T-helper 1 cell treated with Interleukin-12 subunit alpha and Interleukin-12 subunit beta and Interleukin-4 antibody, amounts not matched to agents 30 μg/mL and 1 μg/mL, for 36 hours (primary cell): ENCODE data around the gene NF1.
"Not testable (repeated sequence)": the region's sequence is repeated elsewhere in the genome, so short reads cannot be mapped to it uniquely, and the experiment has no call there.

Experiments
- H3K27ac Mint-ChIP-seq: one replicate; pipeline ENCODE4 v1.8.0; 2021; ENCODE audit warnings: mild to moderate bottlenecking, mixed read lengths
- H3K27me3 Mint-ChIP-seq: one replicate; pipeline ENCODE4 v1.8.0; 2021; ENCODE audit warnings: low read depth, mixed read lengths
- H3K36me3 Mint-ChIP-seq: one replicate; pipeline ENCODE4 v1.8.0; 2021; ENCODE audit warnings: low read depth, mixed read lengths
- H3K4me1 Mint-ChIP-seq: one replicate; pipeline ENCODE4 v1.8.0; 2021; ENCODE audit warnings: low read depth, mixed read lengths
- H3K4me3 Mint-ChIP-seq: one replicate; pipeline ENCODE4 v1.8.0; 2021; ENCODE audit warnings: mild to moderate bottlenecking, moderate library complexity, mixed read lengths
- H3K9me3 Mint-ChIP-seq: one replicate; pipeline ENCODE4 v1.8.0; 2021; ENCODE audit warnings: mixed read lengths

NF1 gene

DNA sequence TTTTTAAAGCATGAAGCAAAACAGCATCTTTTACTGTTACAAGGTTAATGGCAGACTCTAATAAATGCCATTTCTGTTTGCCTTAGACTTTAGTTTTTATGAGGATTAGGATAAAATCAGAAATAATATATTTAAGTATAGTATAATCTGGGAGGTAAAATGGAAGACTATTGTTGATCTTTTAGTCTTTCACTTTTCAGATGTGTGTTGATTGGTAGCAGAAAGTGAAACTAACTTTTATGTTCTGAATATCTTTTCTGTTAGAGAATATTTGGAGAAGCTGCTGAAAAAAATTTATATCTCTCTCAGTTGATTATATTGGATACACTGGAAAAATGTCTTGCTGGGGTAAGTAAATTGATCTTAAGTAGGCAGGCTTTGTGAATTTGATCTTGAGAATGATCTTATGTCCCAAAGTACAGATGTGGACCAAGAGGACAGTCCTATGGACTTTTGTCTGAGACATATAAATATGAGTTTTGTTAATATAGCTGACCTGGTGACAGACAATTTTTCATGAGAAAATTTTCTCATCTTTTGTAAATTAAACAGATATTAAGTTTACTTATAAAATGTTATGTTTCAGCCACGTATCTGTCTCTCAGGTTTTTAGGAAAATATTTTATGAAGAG lies 64.1 kb downstream of the NF1 start:
- H3K27ac Mint-ChIP-seq: peak overlapping the region; percentile 84
- H3K27me3 Mint-ChIP-seq: no peaks in the 10 kb centered on the region
- H3K4me3 Mint-ChIP-seq: peak overlapping the region; percentile 80
- H3K36me3 Mint-ChIP-seq: peaks cover 5% of the 10 kb centered on the region
- peaks cover 12% of the 10 kb centered on the region for H3K4me1 Mint-ChIP-seq
- no peaks in the 10 kb centered on the region for H3K9me3 Mint-ChIP-seq

- H3K36me3 Mint-ChIP-seq: peaks cover 5% of the 10 kb centered on the region
- peaks cover 10% of the 10 kb centered on the region for H3K4me1 Mint-ChIP-seq
- no peaks in the 10 kb centered on the region for H3K9me3 Mint-ChIP-seq
- no peaks in the 10 kb centered on the region for H3K27me3 Mint-ChIP-seq
- H3K4me3 Mint-ChIP-seq: no peak overlapping the region
- H3K27ac Mint-ChIP-seq: no peak overlapping the region
Measured at GRCh38 chr17:31163091-31163781, 68.5 kb downstream of the NF1 start.

- Mint-ChIP-seq H3K27ac (no peak overlapping the region), H3K36me3 (peaks cover 8% of the 10 kb centered on the region), H3K4me3 (no peak overlapping the region), H3K4me1 (no peaks in the 10 kb centered on the region), H3K9me3 (no peaks in the 10 kb centered on the region), H3K27me3 (no peaks in the 10 kb centered on the region)
Measured at GRCh38 chr17:31167111-31167510, 72.3 kb downstream of the NF1 start.

DNA sequence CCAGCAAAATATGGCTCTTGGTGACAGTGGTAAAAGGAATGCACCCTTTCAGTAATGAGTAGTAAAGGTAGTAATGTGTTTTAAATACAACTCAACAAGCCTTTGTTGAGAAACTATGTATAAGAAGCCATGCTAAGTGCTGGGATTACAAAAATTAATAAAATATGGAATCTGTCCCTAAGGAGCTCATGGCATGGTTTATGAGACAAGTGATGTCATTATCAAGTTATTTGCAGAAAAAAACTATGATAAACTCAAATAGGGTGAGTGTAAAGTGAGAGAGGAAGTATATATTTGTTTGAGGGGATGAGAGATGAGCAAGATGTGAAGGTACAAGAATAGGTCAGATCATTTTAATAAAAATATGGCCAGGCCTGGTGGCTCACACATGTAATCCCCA lies 76.9 kb downstream of the NF1 start:
- Mint-ChIP-seq H3K9me3 (no peaks in the 10 kb centered on the region), H3K36me3 (peaks cover 6% of the 10 kb centered on the region), H3K27me3 (no peaks in the 10 kb centered on the region), H3K27ac (no peak overlapping the region), H3K4me1 (no peaks in the 10 kb centered on the region), H3K4me3 (no peak overlapping the region)

DNA sequence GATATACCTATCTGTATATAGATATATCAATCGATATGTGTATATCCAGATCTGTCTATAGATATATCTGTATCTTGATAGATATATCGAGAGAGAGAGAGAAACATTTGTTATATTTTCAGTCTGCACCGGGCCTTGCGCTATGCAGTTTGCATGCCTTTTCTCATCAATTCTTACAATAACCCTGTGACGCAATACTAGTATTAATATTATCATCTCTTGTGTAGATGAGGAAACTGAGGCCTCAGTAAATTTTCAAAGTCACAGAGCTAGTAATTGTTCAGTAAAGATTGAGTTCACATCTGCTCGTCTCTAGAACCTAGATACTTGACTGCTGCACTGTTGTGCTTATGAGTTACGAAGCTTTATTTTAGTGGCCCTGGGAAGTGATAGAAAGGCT lies 77.6 kb downstream of the NF1 start:
- Mint-ChIP-seq H3K27me3 (no peaks in the 10 kb centered on the region), H3K27ac (no peak overlapping the region), H3K4me3 (no peak overlapping the region), H3K9me3 (no peaks in the 10 kb centered on the region), H3K4me1 (no peaks in the 10 kb centered on the region), H3K36me3 (peaks cover 6% of the 10 kb centered on the region)

DNA sequence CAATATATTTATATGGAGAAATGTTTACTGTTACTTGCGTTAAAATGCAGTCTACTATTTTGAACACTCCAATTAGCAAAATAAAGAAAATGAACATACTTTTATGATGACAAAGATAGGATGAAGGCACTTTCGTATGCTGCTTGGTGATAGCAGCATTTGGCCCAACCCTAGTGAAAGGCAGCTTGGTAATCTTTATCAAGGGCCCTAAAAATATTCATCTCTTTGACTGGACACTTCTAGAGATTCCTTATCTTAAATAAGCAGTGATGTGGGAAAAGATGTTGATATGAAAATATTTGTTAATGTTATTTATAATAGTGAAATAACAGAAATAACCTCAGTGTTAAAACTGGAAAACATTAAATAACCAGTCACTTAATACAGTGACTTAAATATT lies 79.4 kb downstream of the NF1 start:
- Mint-ChIP-seq H3K9me3 (no peaks in the 10 kb centered on the region), H3K4me1 (no peaks in the 10 kb centered on the region), H3K4me3 (no peak overlapping the region), H3K36me3 (peaks cover 8% of the 10 kb centered on the region), H3K27me3 (no peaks in the 10 kb centered on the region), H3K27ac (no peak overlapping the region)

DNA sequence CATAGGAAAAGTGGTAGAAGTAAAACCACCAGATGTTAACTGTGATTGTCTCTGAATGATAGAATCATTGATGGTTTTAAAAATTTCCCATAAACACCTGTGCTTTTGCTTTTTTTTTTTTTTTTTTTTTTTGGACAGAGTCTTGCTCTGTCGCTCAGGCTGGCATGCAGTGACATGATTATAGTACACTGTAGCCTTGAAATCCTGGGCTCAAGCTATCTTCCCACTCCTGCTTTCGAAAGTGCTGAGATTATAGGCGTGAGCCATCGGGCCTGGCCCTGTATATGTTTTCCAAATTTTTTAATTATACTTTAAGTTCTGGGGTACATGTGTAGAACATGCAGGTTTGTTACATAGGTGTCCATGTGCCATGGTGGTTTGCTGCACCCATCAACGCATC lies 80.5 kb downstream of the NF1 start:
- Mint-ChIP-seq H3K36me3 (peaks cover 6% of the 10 kb centered on the region), H3K9me3 (no peaks in the 10 kb centered on the region), H3K27me3 (no peaks in the 10 kb centered on the region), H3K4me1 (no peaks in the 10 kb centered on the region), H3K27ac (no peak overlapping the region), H3K4me3 (no peak overlapping the region)

DNA sequence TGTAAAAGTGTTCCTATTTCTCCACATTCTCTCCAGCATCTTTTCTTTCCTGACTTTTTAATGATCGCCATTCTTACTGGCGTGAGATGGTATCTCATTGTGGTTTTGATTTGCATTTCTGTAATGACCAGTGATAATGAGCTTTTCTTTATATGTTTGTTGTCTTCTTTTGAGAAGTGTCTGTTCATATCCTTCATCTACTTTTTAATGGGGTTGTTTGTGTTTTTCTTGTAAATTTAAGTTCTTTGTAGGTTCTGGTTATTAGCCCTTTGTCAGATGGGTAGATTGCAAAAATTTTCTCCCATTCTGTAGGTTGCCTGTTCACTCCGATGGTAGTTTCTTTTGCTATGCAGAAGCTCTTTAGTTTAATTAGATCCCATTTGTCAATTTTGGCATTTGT lies 81.4 kb downstream of the NF1 start:
- H3K27ac Mint-ChIP-seq, H3K9me3 Mint-ChIP-seq, H3K4me1 Mint-ChIP-seq, H3K36me3 Mint-ChIP-seq, H3K27me3 Mint-ChIP-seq, H3K4me3 Mint-ChIP-seq: not testable (repeated sequence)

DNA sequence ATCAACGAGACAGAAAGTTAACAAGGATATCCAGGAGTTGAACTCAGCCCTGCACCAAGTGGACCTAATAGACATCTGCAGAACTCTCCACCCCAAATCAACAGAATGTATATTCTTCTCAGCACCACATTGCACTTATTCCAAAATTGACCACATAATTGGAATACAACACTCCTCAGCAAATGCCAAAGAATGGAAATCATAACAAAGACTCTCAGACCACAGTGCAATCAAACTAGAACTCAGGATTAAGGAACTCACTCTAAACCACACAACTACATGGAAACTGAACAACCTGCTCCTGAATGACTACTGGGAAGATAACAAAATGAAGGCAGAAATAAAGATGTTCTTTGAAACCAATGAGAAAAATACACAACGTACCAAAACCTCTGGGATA lies 84.2 kb downstream of the NF1 start:
- H3K36me3 Mint-ChIP-seq: peaks cover 12% of the 10 kb centered on the region
- not testable (repeated sequence) for H3K4me3 Mint-ChIP-seq, H3K27me3 Mint-ChIP-seq, H3K27ac Mint-ChIP-seq, H3K4me1 Mint-ChIP-seq, H3K9me3 Mint-ChIP-seq

- no peaks in the 10 kb centered on the region for H3K4me1 Mint-ChIP-seq
- H3K9me3 Mint-ChIP-seq: no peaks in the 10 kb centered on the region
Measured at GRCh38 chr17:31195305-31195704, 100.5 kb downstream of the NF1 start.

DNA sequence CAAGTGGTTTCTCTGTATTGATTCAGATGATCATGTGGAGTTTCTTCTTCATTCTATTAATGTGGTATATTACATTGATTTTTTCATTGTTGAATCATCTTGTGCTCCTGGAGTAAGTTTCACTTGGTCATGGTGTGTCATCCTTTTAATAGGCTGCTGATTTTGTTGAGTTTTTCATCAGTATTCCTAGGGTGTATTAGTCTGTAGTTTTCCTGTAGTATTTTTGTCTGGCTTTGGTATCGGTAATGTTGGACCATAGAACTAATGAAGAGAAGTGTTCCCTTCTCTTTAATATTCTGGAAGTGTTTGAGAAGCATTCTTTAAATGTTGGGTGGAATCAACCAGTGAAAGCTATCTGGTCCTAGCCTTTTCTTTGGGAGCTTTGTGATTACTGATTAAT lies 103.2 kb downstream of the NF1 start:
- Mint-ChIP-seq H3K27me3 (peaks cover 2% of the 10 kb centered on the region), H3K4me3 (no peak overlapping the region), H3K4me1 (no peaks in the 10 kb centered on the region), H3K36me3 (peaks cover 3% of the 10 kb centered on the region), H3K27ac (no peak overlapping the region), H3K9me3 (no peaks in the 10 kb centered on the region)

More at GRCh38 chr17:31195305-31195704, 100.5 kb downstream of the NF1 start:
- peaks cover 2% of the 10 kb centered on the region for H3K27me3 Mint-ChIP-seq
- H3K4me3 Mint-ChIP-seq: no peak overlapping the region
- H3K36me3 Mint-ChIP-seq: no peaks in the 10 kb centered on the region
- H3K27ac Mint-ChIP-seq: no peak overlapping the region

- not testable (repeated sequence) for H3K4me3 Mint-ChIP-seq, H3K4me1 Mint-ChIP-seq
Measured at GRCh38 chr17:31198666-31199065, 103.9 kb downstream of the NF1 start.

DNA sequence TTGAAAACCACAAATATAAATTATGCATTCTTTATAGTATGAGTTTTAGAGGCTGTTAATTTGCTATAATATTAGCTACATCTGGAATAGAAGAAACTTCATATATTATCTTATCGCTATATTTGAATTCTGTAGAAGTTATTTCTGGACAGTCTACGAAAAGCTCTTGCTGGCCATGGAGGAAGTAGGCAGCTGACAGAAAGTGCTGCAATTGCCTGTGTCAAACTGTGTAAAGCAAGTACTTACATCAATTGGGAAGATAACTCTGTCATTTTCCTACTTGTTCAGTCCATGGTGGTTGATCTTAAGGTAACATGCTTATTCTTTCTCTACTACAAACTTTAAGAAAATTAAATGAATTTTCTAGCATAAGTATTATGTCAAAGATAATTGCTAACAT lies 105.5 kb downstream of the NF1 start:
- Mint-ChIP-seq H3K27me3 (peaks cover 2% of the 10 kb centered on the region), H3K27ac (no peak overlapping the region), H3K9me3 (no peaks in the 10 kb centered on the region)

More at GRCh38 chr17:31198666-31199065, 103.9 kb downstream of the NF1 start:
- H3K27ac Mint-ChIP-seq, H3K36me3 Mint-ChIP-seq, H3K27me3 Mint-ChIP-seq, H3K9me3 Mint-ChIP-seq: not testable (repeated sequence)

GRCh38 chr17:31202968-31203367 lies 108.2 kb downstream of the NF1 start:
- Mint-ChIP-seq H3K27ac (no peak overlapping the region), H3K4me3 (no peak overlapping the region)

More for the DNA sequence above, 105.5 kb downstream of the NF1 start:
- Mint-ChIP-seq H3K36me3 (peaks cover 4% of the 10 kb centered on the region), H3K4me1 (no peaks in the 10 kb centered on the region), H3K4me3 (no peak overlapping the region)

GRCh38 chr17:31211352-31212012 lies 116.7 kb downstream of the NF1 start:
- H3K9me3 Mint-ChIP-seq: no peaks in the 10 kb centered on the region
- no peak overlapping the region for H3K4me3 Mint-ChIP-seq
- H3K27me3 Mint-ChIP-seq: no peaks in the 10 kb centered on the region

More at GRCh38 chr17:31202968-31203367, 108.2 kb downstream of the NF1 start:
- Mint-ChIP-seq H3K36me3 (peaks cover 4% of the 10 kb centered on the region), H3K4me1 (no peaks in the 10 kb centered on the region), H3K9me3 (no peaks in the 10 kb centered on the region), H3K27me3 (no peaks in the 10 kb centered on the region)

More at GRCh38 chr17:31211352-31212012, 116.7 kb downstream of the NF1 start:
- no peaks in the 10 kb centered on the region for H3K36me3 Mint-ChIP-seq
- no peaks in the 10 kb centered on the region for H3K4me1 Mint-ChIP-seq
- H3K27ac Mint-ChIP-seq: no peak overlapping the region
